GM12872 (cell line): ENCODE results near the gene PYGB.

Experiments
- CTCF ChIP-seq: IDR thresholded peaks from 3 replicates; pipeline ENCODE4 v1.5.1; 2011; ENCODE audit warnings: low read depth, mild to moderate bottlenecking, low read length, moderate library complexity; ENCODE audit not compliant: insufficient read depth

The PYGB gene

GRCh38 chr20:25341716-25342680, 94.1 kb downstream of the PYGB start:
- no peak for TF ChIP-seq CTCF

DNA sequence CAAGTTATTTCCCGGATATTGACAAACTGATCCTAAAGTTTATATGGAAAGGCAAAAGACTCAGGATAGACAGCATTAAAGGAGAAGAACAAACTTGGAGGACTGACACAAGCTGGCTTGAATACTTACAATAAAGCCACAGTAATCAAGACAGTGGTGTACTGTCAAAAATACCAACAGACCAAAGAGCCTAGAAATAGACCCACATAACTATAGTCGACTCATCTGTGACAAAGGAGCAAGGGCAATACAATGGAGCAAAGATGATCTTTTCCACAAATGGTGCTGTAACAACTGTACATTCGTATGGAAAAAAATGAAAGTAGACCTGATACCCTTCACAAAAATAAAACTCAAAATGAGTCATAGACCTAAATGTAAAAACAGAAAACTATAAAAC, 96.7 kb downstream of the PYGB start:
- TF ChIP-seq CTCF: no peak

DNA sequence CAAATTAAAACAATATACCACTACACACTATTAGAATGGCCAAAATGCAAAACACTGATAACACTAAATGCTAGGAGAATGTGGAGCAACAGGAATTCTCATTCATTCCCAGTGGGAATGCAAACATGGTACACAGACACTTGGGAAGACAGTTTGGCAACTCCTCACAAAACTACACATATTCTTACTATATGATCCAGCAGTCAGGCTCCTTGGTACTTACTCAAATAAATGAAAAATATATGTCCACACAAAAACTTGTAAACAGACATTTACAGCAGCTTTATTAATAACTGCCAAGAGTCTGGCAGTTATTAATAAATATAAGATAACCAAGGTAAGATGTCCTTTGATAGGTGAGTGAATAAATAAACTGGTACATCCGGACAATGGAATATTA, 97.8 kb downstream of the PYGB start:
- TF ChIP-seq CTCF: no peak

- TF ChIP-seq CTCF: no peak
Observed at GRCh38 chr20:25346349-25346748, 98.5 kb downstream of the PYGB start.
